Activated CD4-positive, alpha-beta T cell treated with anti-CD3 and anti-CD28 coated beads, Interleukin-2, amount 50 U/mL, for 4 hours (primary cell): Measurements from ENCODE around the gene BCAT1.
"Not testable (repeated sequence)": the region's sequence is repeated elsewhere in the genome, so short reads cannot be mapped to it uniquely, and the experiment has no call there.

ENCODE experiments used
- DNase-seq, 2 experiments: peaks; one replicate each; pipeline ENCODE4 v3.0.0-alpha.2; 2020

BCAT1 gene

DNA sequence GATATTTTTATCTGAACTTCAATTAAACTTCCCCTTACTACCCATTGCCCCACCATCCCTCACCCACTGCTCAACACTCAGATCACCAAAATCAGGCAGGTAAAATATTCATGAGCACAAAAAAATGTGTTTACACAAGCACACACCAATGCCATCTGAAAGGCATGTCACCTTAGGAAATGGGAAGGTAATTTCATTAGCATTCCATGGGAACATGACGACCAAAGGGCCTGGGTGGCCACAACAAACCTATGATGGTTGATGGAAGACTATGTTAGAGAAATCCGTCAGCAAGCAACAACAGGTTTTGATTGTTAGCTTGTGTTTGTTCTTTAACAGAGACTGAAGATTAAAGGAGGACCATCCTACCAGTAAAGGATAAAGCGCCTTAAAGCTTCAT, 97.6 kb downstream of the BCAT1 start:
- DNase-seq, result no peak

DNA sequence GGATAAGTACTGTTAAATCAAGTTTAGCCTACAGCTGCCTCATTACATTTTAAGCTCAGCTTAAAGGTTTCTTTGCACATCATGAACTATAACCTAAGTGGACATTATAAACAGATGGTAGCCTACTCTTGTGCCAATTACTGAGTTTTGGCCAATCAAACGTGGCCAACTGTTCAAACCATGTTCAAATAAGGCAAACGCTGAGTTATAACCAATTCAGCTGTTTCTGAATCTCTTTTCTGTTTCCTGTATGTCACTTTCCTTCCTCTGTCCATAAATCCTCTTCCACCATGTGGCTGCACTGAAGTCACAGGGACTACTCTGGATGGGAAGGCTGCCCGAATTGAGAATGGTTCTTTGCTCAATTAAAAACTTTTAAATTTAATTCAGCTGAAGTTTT, 98.4 kb downstream of the BCAT1 start:
- DNase-seq, result no peak

DNA sequence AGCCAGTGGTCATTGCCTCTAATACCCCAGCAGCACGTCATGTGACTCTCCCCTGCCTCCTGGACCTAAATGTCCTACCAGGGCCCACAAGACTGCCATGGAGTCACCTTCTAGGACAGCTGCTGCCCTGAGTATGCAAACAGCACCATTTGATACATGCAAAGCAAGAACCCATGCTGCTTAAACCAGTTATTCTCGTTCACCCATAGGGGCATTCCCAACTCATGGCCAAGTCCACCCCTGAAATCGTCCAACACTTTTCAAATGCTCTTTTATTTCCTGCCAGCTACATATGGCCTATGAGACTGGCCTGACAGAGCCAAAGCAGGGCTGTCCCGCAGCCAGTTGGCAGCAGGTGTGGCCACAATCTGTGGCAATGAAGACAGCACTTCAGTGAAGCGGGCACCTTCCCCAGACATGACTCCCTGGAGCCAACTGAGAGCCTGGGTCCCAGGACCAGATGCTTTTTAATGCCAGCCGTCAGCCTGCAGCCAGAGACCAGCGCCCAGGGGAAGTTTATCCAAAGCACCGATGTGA, 99.9 kb downstream of the BCAT1 start:
- no peak for DNase-seq

GRCh38 chr12:24846689-24847088, 102.2 kb downstream of the BCAT1 start:
- no peak for DNase-seq

DNA sequence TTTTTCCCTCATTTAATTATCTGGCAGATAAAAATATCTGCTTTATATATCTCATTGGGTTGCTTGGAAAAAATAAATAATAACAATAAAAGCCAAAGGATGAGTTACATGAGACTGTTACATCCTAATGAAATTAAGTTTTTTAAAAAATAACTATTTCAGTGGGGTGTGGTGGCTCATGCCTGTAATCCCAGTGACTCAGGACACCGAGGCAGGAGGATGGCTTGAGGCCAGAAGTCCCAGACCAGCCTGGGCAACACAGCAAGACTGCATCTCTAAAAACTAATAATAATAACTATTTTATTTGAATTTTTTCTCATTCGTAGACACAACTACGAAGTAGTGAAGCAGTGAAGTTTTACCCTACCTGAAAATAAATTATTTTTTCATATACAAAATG, 103.3 kb downstream of the BCAT1 start:
- no peak for DNase-seq

GRCh38 chr12:24840046-24840800, 108.7 kb downstream of the BCAT1 start:
- no peak for DNase-seq

GRCh38 chr12:24839268-24839791, 109.6 kb downstream of the BCAT1 start:
- DNase-seq, result peak; percentile 20 to 39

- no peak for DNase-seq
Measured at GRCh38 chr12:24838531-24838950, 110.4 kb downstream of the BCAT1 start.

DNA sequence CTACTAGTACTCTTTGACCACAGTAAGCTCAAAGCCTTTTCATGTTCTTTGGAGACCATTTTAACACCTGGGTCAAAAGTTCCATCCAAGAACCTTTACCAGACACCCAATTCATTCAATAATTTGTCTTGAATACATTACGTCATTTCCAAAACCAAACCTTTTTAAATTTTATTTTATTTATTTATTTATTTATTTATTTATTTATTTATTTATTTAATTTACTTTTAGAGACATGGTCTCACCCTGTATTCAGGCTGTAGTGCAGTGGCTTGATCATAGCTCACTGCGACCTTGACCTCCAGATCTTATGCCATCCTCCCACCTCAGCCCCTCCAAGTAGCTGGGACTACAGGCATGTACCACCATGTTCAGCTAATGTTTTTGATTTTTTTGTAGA, 113.5 kb downstream of the BCAT1 start:
- no peak for DNase-seq

- DNase-seq, result no peak
Measured at GRCh38 chr12:24833513-24833912, 115.4 kb downstream of the BCAT1 start.

GRCh38 chr12:24823808-24824515, 124.9 kb downstream of the BCAT1 start:
- no peak for DNase-seq

- no peak for DNase-seq
Measured at GRCh38 chr12:24822121-24822899, 126.6 kb downstream of the BCAT1 start.

DNA sequence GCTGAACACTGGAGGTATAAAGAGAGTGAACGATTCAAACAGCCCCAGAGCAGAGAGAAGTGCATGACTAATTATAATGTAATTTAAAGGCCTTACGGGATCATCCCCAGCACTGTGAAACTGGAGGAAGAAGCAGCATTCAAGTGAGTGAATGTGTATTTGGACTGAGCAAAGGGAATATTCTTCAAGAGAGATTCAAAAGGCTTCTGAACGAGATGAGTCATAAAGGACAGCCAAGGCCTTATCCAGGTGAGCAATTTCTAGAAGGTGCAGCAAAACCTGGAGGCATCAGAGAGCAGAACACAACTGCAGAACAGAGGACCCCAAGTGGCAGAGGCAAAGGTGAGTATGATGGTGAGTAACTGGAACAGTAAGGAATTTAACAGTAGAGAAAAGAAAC, 127.2 kb downstream of the BCAT1 start:
- DNase-seq, result no peak

DNA sequence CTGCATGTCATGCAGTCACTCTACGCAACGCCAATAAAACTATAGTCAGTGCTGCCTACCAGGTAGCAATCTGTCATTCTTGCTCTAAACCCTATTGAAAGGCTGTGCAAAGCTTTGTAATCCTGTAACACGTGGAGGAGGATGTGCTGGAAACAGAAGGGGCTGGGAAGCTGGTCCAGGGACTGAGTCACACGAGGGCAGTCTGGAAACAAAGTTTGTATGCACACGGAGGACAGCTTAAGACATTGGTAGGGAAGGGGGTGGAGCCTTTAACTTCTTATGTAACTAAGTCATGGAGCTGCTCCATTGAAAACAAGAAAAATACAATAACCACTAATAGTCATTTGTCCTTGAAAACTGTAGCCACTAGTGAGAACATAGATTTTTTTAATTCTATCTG, 128.0 kb downstream of the BCAT1 start:
- DNase-seq, result no peak

DNA sequence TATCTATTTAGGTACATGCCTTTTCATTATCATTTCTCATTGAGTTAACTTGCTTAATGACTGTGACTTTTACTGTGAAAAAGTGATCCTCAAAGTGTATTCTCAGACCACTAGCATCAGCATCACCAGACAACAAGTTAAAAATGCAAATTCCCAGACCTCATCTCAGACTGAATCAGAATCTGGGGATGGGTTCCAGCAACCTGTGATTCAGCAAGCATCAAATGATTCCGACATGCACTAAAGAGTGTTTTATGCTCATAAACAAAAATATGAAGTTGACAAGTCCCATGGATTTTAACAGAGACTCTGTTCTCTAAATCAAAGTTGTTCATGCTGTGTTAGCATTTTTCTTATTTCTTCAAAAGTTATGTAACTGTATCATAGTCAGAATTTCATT, 130.6 kb downstream of the BCAT1 start:
- DNase-seq, result no peak

DNA sequence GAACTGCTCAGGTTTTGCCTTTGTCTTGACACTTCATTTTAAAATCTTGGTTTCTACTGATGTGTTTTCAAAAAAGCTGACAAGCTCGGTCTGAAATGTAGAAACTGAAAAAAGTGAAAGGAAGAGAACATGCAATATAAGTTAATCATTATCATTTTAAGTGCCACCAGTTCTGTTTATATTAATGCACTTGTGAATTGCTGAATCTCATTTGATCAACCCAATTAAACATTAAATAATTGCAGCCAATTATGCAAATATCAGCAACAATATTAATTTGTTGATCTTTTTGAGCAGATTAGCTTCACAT, 133.8 kb downstream of the BCAT1 start:
- no peak for DNase-seq

DNA sequence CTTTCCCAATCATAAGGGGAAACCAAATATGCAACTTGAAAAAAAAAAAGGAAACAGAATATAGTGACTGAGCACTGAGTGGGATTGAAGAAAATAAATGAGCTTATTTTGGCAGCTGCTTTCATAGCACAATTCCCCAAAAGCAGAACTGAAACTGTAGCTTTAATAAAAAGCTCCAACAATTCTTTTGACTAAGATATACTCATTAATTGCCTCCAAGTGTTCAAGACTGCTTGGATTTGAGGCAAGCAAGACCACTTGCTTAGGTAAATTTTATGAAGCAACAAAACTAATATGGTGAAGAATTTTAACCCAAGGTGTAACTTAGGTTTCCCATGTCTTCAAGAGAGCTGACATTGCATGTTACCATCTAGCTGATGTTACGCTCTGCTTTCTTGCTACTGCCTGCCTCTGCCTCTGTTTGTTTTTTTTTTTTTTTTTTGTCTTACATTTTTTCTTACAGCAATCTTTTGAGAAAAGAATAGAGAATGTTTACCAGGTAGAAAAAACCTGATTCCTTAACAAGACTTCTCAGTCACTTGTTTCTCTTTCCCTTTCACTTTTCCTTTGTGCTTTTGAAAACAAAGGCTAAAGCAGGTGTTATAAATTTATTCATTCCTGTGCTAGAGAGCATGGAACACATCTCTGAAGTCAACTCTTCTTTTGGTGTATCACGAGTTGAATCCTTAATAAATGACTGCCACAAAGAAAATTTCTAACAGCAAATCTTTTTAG, 134.4 kb downstream of the BCAT1 start:
- DNase-seq, result no peak

DNA sequence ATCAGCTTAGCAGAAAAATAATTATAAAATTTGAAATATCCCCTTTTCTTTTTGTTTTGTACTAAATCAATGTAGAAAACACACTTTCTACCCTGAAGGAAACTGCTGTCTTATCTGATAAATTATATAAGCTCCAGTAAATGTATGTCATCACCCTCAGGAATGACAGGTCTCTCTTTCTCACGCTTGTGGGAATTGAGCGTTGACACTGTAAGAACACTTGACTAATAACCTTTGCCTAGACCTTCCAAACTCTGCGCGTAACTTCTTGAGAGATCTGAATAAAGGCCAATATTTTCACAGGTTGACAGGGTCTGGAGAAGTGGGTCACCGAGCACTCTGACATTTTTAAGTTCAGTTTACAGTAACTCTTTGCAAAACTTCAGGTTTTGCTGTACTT, 138.5 kb downstream of the BCAT1 start:
- DNase-seq, result no peak

- DNase-seq, result not testable (repeated sequence)
Measured at GRCh38 chr12:24809306-24809705, 139.6 kb downstream of the BCAT1 start.

- DNase-seq, result no peak
Measured at GRCh38 chr12:24808651-24809050, 140.2 kb downstream of the BCAT1 start.

DNA sequence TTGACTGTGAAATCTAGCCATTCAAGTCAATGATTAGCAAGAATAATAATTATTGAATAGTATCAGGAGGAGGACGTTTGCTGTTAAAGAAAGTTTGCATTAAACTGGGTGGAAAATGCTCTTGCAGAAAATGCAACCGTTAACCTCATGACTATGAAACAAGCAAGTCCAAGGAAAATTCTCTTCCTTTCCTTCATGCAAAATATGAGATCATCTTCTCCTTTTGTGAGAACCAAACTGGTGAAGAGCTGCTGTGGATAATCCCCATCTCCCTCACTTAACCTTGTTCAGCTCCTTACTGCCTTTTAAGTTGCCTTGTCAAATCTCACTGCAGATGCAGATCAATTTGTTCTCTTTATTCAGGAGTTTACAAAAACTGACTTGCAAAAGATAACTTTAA, 142.5 kb downstream of the BCAT1 start:
- DNase-seq, result no peak

- DNase-seq, result no peak
Measured at GRCh38 chr12:24803430-24804245, 145.3 kb downstream of the BCAT1 start.
